ENCODE measurements around the gene CCL17.

DNA sequence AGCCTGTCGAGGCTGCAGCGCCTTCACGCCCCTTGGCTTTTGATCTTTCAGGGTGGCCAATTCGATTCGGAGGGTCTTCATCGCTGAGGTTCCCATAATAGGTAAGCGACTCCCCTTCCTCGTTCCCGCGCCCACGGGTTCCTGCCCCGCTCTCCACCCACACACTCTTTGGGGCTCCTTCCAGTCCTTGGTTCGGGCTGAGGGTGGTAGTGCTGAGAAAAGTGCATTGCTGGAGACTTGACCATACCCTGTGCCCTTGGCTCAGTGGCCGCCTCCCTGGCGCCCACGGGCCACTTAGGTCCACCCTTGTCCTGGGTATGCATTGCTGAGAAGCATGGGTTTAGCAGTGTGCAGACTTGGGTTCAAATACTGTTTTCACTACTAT, 58.4 kb downstream of the CCL17 start:
- TF ChIP-seq, protein P1, sequence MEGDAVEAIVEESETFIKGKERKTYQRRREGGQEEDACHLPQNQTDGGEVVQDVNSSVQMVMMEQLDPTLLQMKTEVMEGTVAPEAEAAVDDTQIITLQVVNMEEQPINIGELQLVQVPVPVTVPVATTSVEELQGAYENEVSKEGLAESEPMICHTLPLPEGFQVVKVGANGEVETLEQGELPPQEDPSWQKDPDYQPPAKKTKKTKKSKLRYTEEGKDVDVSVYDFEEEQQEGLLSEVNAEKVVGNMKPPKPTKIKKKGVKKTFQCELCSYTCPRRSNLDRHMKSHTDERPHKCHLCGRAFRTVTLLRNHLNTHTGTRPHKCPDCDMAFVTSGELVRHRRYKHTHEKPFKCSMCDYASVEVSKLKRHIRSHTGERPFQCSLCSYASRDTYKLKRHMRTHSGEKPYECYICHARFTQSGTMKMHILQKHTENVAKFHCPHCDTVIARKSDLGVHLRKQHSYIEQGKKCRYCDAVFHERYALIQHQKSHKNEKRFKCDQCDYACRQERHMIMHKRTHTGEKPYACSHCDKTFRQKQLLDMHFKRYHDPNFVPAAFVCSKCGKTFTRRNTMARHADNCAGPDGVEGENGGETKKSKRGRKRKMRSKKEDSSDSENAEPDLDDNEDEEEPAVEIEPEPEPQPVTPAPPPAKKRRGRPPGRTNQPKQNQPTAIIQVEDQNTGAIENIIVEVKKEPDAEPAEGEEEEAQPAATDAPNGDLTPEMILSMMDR (IDR thresholded peaks at IDR 0.05; ENCODE audit: low read depth, low read length): no peak
- no peak for TF ChIP-seq POLR2A (IDR thresholded peaks at IDR 0.05; ENCODE audit: extremely low read depth, insufficient read length)
- TF ChIP-seq MYC (IDR thresholded peaks at IDR 0.05; ENCODE audit: low read depth, low read length): no peak

All from NB4 (cell line).